Measurements from ENCODE around the gene ZFYVE28. TPM values are rescaled to one million over a fixed set of nuclear protein-coding genes. Genes with fewer than 3 reads are reported as not detected.

ZFYVE28 gene
- total RNA-seq, 1 donor from 2014 or later = 0.39 TPM

DNA sequence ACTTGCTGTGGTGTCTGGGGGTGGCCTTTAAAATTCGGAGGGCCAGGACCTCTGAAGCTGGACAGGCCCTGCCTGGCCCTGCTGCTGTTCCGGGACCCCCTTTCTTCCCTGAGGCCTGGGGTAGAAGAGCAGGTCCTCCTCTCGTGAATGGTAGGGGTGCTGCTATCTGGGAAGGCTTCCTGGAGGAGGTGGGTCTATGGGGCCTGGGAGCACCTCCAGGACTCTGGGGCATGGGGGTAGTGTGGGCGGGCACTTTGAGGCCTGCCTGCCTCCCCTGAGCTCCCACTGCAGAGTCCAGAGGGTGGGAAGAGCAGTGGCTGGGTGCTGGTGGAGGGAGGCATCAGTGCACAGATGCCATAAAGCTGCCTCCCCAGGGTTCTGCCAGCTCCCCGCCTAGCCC, 151.6 kb downstream of the ZFYVE28 start:
- no peak for DNase-seq (ENCODE audit: low spot score)
- no peak overlapping the region for H3K9ac ChIP-seq
- H3K36me3 Mint-ChIP-seq = no peaks in the 10 kb centered on the region
- no peaks in the 10 kb centered on the region for H3K27me3 ChIP-seq
- H3K27me3 Mint-ChIP-seq (ENCODE audit: insufficient read depth, low read depth) = peaks cover 5% of the 10 kb centered on the region
- no peak overlapping the region for H3K27ac ChIP-seq
- no peak overlapping the region for H2AFZ ChIP-seq (replicated peaks)
- H3K9me3 Mint-ChIP-seq = no peaks in the 10 kb centered on the region
- H3K4me1 ChIP-seq = peaks cover 30% of the 10 kb centered on the region
- peaks cover 23% of the 10 kb centered on the region for H3K4me1 Mint-ChIP-seq
- no peak overlapping the region for H3K4me3 ChIP-seq
- TF ChIP-seq EZH2 (IDR thresholded peaks at IDR 0.05) (no peak), EZH2phosphoT487 (IDR thresholded peaks at IDR 0.05) (no peak)
- TF ChIP-seq, protein P1, sequence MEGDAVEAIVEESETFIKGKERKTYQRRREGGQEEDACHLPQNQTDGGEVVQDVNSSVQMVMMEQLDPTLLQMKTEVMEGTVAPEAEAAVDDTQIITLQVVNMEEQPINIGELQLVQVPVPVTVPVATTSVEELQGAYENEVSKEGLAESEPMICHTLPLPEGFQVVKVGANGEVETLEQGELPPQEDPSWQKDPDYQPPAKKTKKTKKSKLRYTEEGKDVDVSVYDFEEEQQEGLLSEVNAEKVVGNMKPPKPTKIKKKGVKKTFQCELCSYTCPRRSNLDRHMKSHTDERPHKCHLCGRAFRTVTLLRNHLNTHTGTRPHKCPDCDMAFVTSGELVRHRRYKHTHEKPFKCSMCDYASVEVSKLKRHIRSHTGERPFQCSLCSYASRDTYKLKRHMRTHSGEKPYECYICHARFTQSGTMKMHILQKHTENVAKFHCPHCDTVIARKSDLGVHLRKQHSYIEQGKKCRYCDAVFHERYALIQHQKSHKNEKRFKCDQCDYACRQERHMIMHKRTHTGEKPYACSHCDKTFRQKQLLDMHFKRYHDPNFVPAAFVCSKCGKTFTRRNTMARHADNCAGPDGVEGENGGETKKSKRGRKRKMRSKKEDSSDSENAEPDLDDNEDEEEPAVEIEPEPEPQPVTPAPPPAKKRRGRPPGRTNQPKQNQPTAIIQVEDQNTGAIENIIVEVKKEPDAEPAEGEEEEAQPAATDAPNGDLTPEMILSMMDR (IDR thresholded peaks at IDR 0.05) = no peak
- no peaks in the 10 kb centered on the region for H3K9me3 ChIP-seq (ENCODE audit: low read depth)
- H3K4me3 Mint-ChIP-seq = no peak overlapping the region
- H3K79me2 ChIP-seq (ENCODE audit: low read depth) = no peaks in the 10 kb centered on the region
- H3F3A ChIP-seq (ENCODE audit: low read depth) = peaks cover 20% of the 10 kb centered on the region
- no peaks in the 10 kb centered on the region for H4K20me1 ChIP-seq (ENCODE audit: low read depth)
- no peak overlapping the region for H3K27ac Mint-ChIP-seq
- no peak overlapping the region for H3K4me2 ChIP-seq
- H3K36me3 ChIP-seq = no peaks in the 10 kb centered on the region

DNA sequence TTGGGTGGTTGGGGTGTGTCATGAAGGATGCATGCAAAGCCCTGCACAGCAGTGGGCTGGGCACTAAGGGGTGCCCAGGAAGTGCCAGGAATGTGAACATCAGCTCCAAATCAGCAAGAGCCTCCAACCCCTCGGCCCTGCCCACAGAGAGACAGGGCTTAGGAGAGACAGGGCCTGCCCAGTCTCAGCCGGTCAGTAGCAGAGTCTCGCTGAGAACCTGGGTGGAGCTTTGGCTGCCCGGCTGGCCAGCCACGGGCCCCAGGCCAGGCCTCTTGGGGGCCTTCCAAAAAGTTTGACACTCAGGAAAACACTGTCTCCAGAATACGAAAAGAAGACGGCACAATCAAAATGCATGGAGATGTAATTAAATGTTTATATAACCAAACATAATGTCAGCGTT, 152.3 kb downstream of the ZFYVE28 start:
- H3K4me1 Mint-ChIP-seq = peaks cover 23% of the 10 kb centered on the region
- H3K27ac Mint-ChIP-seq = no peak overlapping the region
- Histone ChIP-seq H3K4me2 (no peak overlapping the region), H3K36me3 (no peaks in the 10 kb centered on the region), H3K4me1 (peaks cover 30% of the 10 kb centered on the region), H2AFZ (replicated peaks) (no peak overlapping the region), H3F3A (ENCODE audit: low read depth) (peaks cover 20% of the 10 kb centered on the region), H3K9ac (no peak overlapping the region), H3K27me3 (no peaks in the 10 kb centered on the region), H3K79me2 (ENCODE audit: low read depth) (peaks cover under 1% of the 10 kb centered on the region), H3K9me3 (ENCODE audit: low read depth) (no peaks in the 10 kb centered on the region), H4K20me1 (ENCODE audit: low read depth) (peaks cover under 1% of the 10 kb centered on the region), H3K4me3 (no peak overlapping the region), H3K27ac (no peak overlapping the region)
- H3K27me3 Mint-ChIP-seq (ENCODE audit: insufficient read depth, low read depth) = peaks cover 5% of the 10 kb centered on the region
- no peaks in the 10 kb centered on the region for H3K36me3 Mint-ChIP-seq
- no peak for DNase-seq (ENCODE audit: low spot score)
- H3K9me3 Mint-ChIP-seq = no peaks in the 10 kb centered on the region
- TF ChIP-seq, protein P1 (IDR thresholded peaks at IDR 0.05) = no peak
- no peak for TF ChIP-seq EZH2 (IDR thresholded peaks at IDR 0.05)
- TF ChIP-seq EZH2phosphoT487 (IDR thresholded peaks at IDR 0.05) = no peak
- H3K4me3 Mint-ChIP-seq = peak overlapping the region; percentile 15

DNA sequence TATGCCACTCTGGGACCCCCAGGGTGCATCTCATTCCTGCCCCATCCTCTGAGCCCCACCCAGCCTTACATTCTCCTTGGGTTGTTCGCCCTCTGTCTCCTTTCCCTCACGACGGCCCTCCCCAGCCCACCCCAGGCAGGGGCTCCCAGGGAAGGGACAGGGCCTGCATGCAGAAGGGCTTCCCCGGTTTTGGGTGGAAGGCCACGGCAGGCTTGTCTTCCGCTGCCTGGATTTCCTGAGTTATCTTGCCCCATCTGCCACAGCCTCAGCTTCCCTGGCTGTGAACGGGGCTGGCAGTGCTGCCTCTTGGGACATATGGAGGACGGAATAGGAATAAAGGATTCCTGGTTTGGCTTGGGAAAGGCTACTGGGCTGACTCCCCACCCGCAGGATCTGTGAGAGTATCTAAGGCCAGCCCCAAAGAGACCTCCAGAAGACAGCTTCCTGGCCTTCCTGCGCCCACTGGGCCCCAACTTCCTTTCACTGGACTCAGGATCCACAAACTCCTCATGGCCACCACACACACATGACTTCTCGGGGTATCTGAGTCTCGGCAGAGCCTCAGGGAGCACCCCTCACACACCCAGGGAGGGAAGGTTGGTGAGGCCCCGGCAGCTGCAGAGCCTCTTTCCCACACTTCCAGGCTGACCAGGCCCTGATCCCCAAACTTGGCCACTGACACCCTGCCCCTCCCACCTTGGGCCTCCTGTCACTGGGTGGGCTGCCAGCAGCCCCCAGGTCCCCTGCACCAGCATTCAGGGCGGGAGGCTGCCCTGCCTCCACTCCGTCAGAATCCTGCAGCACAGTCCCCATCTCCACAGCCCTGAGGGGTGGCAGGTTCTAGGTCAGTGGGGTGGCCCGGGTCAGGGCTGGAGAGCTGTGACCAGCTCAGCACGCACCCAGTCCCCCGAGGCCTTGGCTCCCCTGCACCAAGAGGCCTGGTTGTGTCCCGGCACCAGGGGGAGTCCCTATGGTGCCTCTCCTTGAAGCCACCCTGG, 153.0 kb downstream of the ZFYVE28 start:
- H3K4me1 Mint-ChIP-seq = peaks cover 23% of the 10 kb centered on the region

More for the DNA sequence above, 153.0 kb downstream of the ZFYVE28 start:
- DNase-seq (ENCODE audit: low spot score) = no peak
- no peaks in the 10 kb centered on the region for H3K27me3 ChIP-seq
- Mint-ChIP-seq H3K4me3 (peak overlapping the region; percentile 50), H3K36me3 (no peaks in the 10 kb centered on the region), H3K9me3 (no peaks in the 10 kb centered on the region), H3K27ac (peak overlapping the region; percentile 29), H3K27me3 (ENCODE audit: insufficient read depth, low read depth) (peaks cover 5% of the 10 kb centered on the region)
- H3K9ac ChIP-seq = no peak overlapping the region
- H2AFZ ChIP-seq (replicated peaks) = no peak overlapping the region
- no peaks in the 10 kb centered on the region for H3K9me3 ChIP-seq (ENCODE audit: low read depth)
- TF ChIP-seq, protein P1 (IDR thresholded peaks at IDR 0.05) = no peak
- TF ChIP-seq EZH2 (IDR thresholded peaks at IDR 0.05) = no peak
- no peak for TF ChIP-seq EZH2phosphoT487 (IDR thresholded peaks at IDR 0.05)
- peaks cover 34% of the 10 kb centered on the region for H3K4me1 ChIP-seq
- peaks cover 8% of the 10 kb centered on the region for H4K20me1 ChIP-seq (ENCODE audit: low read depth)
- peaks cover 8% of the 10 kb centered on the region for H3K79me2 ChIP-seq (ENCODE audit: low read depth)
- peaks cover 20% of the 10 kb centered on the region for H3F3A ChIP-seq (ENCODE audit: low read depth)
- no peak overlapping the region for H3K27ac ChIP-seq
- H3K4me2 ChIP-seq = no peak overlapping the region
- no peaks in the 10 kb centered on the region for H3K36me3 ChIP-seq
- no peak overlapping the region for H3K4me3 ChIP-seq
